Gastrocnemius medialis (tissue), 4 donors: ENCODE measurements around the gene NPAS3.

Experiments used
- CTCF ChIP-seq, 5 experiments: fragments of 450-650 bp in 3 of 5; fragments of 200-600 bp in 2 of 5; sonication (generic) in 2 of 5; IDR thresholded peaks in 4 of 5; conservative IDR thresholded peaks in 1 of 5; 1 replicate in 4 of 5; 2 replicates in 1 of 5; pipeline ENCODE4 v1.5.1; 2016 to 2019; ENCODE audit warnings: antibody characterized with exemption in 5 of 5, mild to moderate bottlenecking in 3 of 5, moderate library complexity in 3 of 5
- POLR2A ChIP-seq, 2 donors: fragments of 450-650 bp; IDR thresholded peaks; one replicate each; pipeline ENCODE4 v1.6.1; 2017; ENCODE audit warnings: antibody characterized with exemption in 2 of 2, mild to moderate bottlenecking in 2 of 2, moderate library complexity in 2 of 2

- no peak for TF ChIP-seq CTCF (IDR thresholded peaks at IDR 0.05 in 4 of 5, conservative IDR thresholded peaks at IDR 0.05 in 1 of 5)
- no peak for TF ChIP-seq POLR2A (IDR thresholded peaks at IDR 0.05)
Measured at GRCh38 chr14:33019346-33019745, 80.7 kb downstream of the NPAS3 start.
